Measurements from ENCODE around the gene CCDC30.

CCDC30 gene

GRCh38 chr1:42698081-42698813 is 235.2 kb downstream of the CCDC30 start:
- Histone ChIP-seq H3F3A (ENCODE audit: low read depth) (0 out of 2 replicates have a peak, but pooled peaks cover 2% of the 10 kb centered on the region), H3K4me2 (ENCODE audit: low read depth, low read length, poor library complexity, severe bottlenecking) (no peak overlapping the region), H3K9ac (ENCODE audit: low read depth, low read length, poor library complexity, severe bottlenecking) (no peak overlapping the region), H3K4me1 (ENCODE audit: insufficient read depth, low read length, poor library complexity, severe bottlenecking) (no peaks in the 10 kb centered on the region), H3K27me3 (ENCODE audit: insufficient read depth, low read length, poor library complexity, severe bottlenecking) (no peaks in the 10 kb centered on the region), H3K9me3 (ENCODE audit: insufficient read depth, low read depth, low read length) (no peaks in the 10 kb centered on the region), H4K20me1 (ENCODE audit: insufficient read depth, low read length, poor library complexity, severe bottlenecking) (peaks cover 82% of the 10 kb centered on the region), H2AFZ (ENCODE audit: low read length) (no peak overlapping the region), H3K79me2 (ENCODE audit: insufficient read depth, low read length) (peaks cover 67% of the 10 kb centered on the region), H3K36me3 (ENCODE audit: insufficient read depth, low read length) (peaks cover 99% of the 10 kb centered on the region), H3K9me2 (replicated peaks; ENCODE audit: low read depth, low read length) (no peaks in the 10 kb centered on the region), H3K4me3 (ENCODE audit: low read length, poor library complexity, severe bottlenecking) (no peak overlapping the region)
- TF ChIP-seq EZH2phosphoT487 (IDR thresholded peaks at IDR 0.05; ENCODE audit: borderline replicate concordance) (no peak), CTCF (conservative IDR thresholded peaks at IDR 0.05; ENCODE audit: low read length) (no peak)

- peaks cover 99% of the 10 kb centered on the region for H3K36me3 ChIP-seq (ENCODE audit: insufficient read depth, low read length)
- no peak overlapping the region for H2AFZ ChIP-seq (ENCODE audit: low read length)
- no peaks in the 10 kb centered on the region for H3K27me3 ChIP-seq (ENCODE audit: insufficient read depth, low read length, poor library complexity, severe bottlenecking)
- no peak overlapping the region for H3K4me3 ChIP-seq (ENCODE audit: low read length, poor library complexity, severe bottlenecking)
- H3K4me1 ChIP-seq (ENCODE audit: insufficient read depth, low read length, poor library complexity, severe bottlenecking) = no peaks in the 10 kb centered on the region
- TF ChIP-seq CTCF (conservative IDR thresholded peaks at IDR 0.05; ENCODE audit: low read length) = no peak
- TF ChIP-seq EZH2phosphoT487 (IDR thresholded peaks at IDR 0.05; ENCODE audit: borderline replicate concordance) = no peak
- no peaks in the 10 kb centered on the region for H3K9me3 ChIP-seq (ENCODE audit: insufficient read depth, low read depth, low read length)
- peaks cover 75% of the 10 kb centered on the region for H4K20me1 ChIP-seq (ENCODE audit: insufficient read depth, low read length, poor library complexity, severe bottlenecking)
- peaks cover 50% of the 10 kb centered on the region for H3K79me2 ChIP-seq (ENCODE audit: insufficient read depth, low read length)
- H3F3A ChIP-seq (ENCODE audit: low read depth) = 0 out of 2 replicates have a peak, but pooled peaks cover 2% of the 10 kb centered on the region
- no peak overlapping the region for H3K4me2 ChIP-seq (ENCODE audit: low read depth, low read length, poor library complexity, severe bottlenecking)
- no peaks in the 10 kb centered on the region for H3K9me2 ChIP-seq (replicated peaks; ENCODE audit: low read depth, low read length)
- H3K9ac ChIP-seq (ENCODE audit: low read depth, low read length, poor library complexity, severe bottlenecking) = no peak overlapping the region
Observed at GRCh38 chr1:42700006-42700405, 236.9 kb downstream of the CCDC30 start.

- no peaks in the 10 kb centered on the region for H3K4me1 ChIP-seq (ENCODE audit: insufficient read depth, low read length, poor library complexity, severe bottlenecking)
- no peak overlapping the region for H3K4me2 ChIP-seq (ENCODE audit: low read depth, low read length, poor library complexity, severe bottlenecking)
- H3K36me3 ChIP-seq (ENCODE audit: insufficient read depth, low read length) = peaks cover 93% of the 10 kb centered on the region
- TF ChIP-seq EZH2phosphoT487 (IDR thresholded peaks at IDR 0.05; ENCODE audit: borderline replicate concordance) (no peak), CTCF (conservative IDR thresholded peaks at IDR 0.05; ENCODE audit: low read length) (no peak)
- H3F3A ChIP-seq (ENCODE audit: low read depth) = 0 out of 2 replicates have a peak, but pooled peaks cover 2% of the 10 kb centered on the region
- no peak overlapping the region for H3K4me3 ChIP-seq (ENCODE audit: low read length, poor library complexity, severe bottlenecking)
- peaks cover 16% of the 10 kb centered on the region; the same call in 1 of the 2 replicates for H3K79me2 ChIP-seq (ENCODE audit: insufficient read depth, low read length)
- H3K9me3 ChIP-seq (ENCODE audit: insufficient read depth, low read depth, low read length) = no peaks in the 10 kb centered on the region
- H3K9me2 ChIP-seq (replicated peaks; ENCODE audit: low read depth, low read length) = no peaks in the 10 kb centered on the region
- no peak overlapping the region for H2AFZ ChIP-seq (ENCODE audit: low read length)
- H3K9ac ChIP-seq (ENCODE audit: low read depth, low read length, poor library complexity, severe bottlenecking) = no peak overlapping the region
- H4K20me1 ChIP-seq (ENCODE audit: insufficient read depth, low read length, poor library complexity, severe bottlenecking) = peaks cover 39% of the 10 kb centered on the region
- H3K27me3 ChIP-seq (ENCODE audit: insufficient read depth, low read length, poor library complexity, severe bottlenecking) = no peaks in the 10 kb centered on the region
Observed at GRCh38 chr1:42703888-42704464, 240.9 kb downstream of the CCDC30 start.
